ENCODE data around the gene FNDC3A. TPM values are rescaled to one million over a fixed set of nuclear protein-coding genes. Genes with fewer than 3 reads are reported as not detected.

FNDC3A gene
- total and polyA plus RNA-seq, 2 donors from 2014 or later: 12.5 to 67.8 TPM

GRCh38 chr13:49184621-49185020 lies 208.9 kb downstream of the FNDC3A start:
- no peak for DNase-seq
- H3K27ac ChIP-seq (ENCODE audit: low read depth in 2 of 2, low read length in 2 of 2): no peak overlapping the region
- intact Hi-C loops (cut with DNase I): no loop called here
- peaks cover 4 to 40% (median 13%) of the 10 kb centered on the region in 3 donors for H3K36me3 ChIP-seq (ENCODE audit: control insufficient read depth in 2 of 3, insufficient read depth in 3 of 3, low read length in 3 of 3)
- no peaks in the 10 kb centered on the region for H3K4me1 ChIP-seq (ENCODE audit: control insufficient read depth in 2 of 3, insufficient read depth in 2 of 3, low read depth in 1 of 3, low read length in 3 of 3)
- no peak overlapping the region for H3K9ac ChIP-seq (ENCODE audit: low read length in 3 of 3)
- H3K4me3 ChIP-seq (ENCODE audit: low read length in 3 of 3): no peak overlapping the region
- TF ChIP-seq CTCF (IDR thresholded peaks at IDR 0.05; ENCODE audit: borderline replicate concordance, extremely low read depth, insufficient read depth): no peak
- H3K9me3 ChIP-seq (ENCODE audit: control insufficient read depth in 2 of 3, insufficient read depth in 1 of 3, low read length in 3 of 3): no peaks in the 10 kb centered on the region
- no peaks in the 10 kb centered on the region for H3K27me3 ChIP-seq (ENCODE audit: control insufficient read depth, insufficient read depth, low read length)
- no peak for FAIRE-seq

- FAIRE-seq (no peak), DNase-seq (no peak)
- Histone ChIP-seq H3K27me3 (ENCODE audit: control insufficient read depth, insufficient read depth, low read length) (no peaks in the 10 kb centered on the region), H3K36me3 (ENCODE audit: control insufficient read depth in 2 of 3, insufficient read depth in 3 of 3, low read length in 3 of 3) (peaks cover 4 to 35% (median 13%) of the 10 kb centered on the region in 3 donors), H3K9ac (ENCODE audit: low read length in 3 of 3) (no peak overlapping the region), H3K4me1 (ENCODE audit: control insufficient read depth in 2 of 3, insufficient read depth in 2 of 3, low read depth in 1 of 3, low read length in 3 of 3) (no peaks in the 10 kb centered on the region), H3K4me3 (ENCODE audit: low read length in 3 of 3) (no peak overlapping the region), H3K27ac (ENCODE audit: low read depth in 2 of 2, low read length in 2 of 2) (no peak overlapping the region), H3K9me3 (ENCODE audit: control insufficient read depth in 2 of 3, insufficient read depth in 1 of 3, low read length in 3 of 3) (no peaks in the 10 kb centered on the region)
- intact Hi-C loops (cut with DNase I): no loop called here
- TF ChIP-seq CTCF (IDR thresholded peaks at IDR 0.05; ENCODE audit: borderline replicate concordance, extremely low read depth, insufficient read depth): no peak
Observed at GRCh38 chr13:49185264-49185663, 209.6 kb downstream of the FNDC3A start.

- intact Hi-C loops (cut with DNase I): no loop called here
- H3K4me1 ChIP-seq (ENCODE audit: control insufficient read depth in 2 of 3, insufficient read depth in 2 of 3, low read depth in 1 of 3, low read length in 3 of 3): no peaks in the 10 kb centered on the region
- no peak overlapping the region for H3K9ac ChIP-seq (ENCODE audit: low read length in 3 of 3)
- no peak overlapping the region for H3K27ac ChIP-seq (ENCODE audit: low read depth in 2 of 2, low read length in 2 of 2)
- no peak overlapping the region for H3K4me3 ChIP-seq (ENCODE audit: low read length in 3 of 3)
- DNase-seq: no peak
- H3K9me3 ChIP-seq (ENCODE audit: control insufficient read depth in 2 of 3, insufficient read depth in 1 of 3, low read length in 3 of 3): no peaks in the 10 kb centered on the region
- no peak for TF ChIP-seq CTCF (IDR thresholded peaks at IDR 0.05; ENCODE audit: borderline replicate concordance, extremely low read depth, insufficient read depth)
- FAIRE-seq: no peak
- peaks cover 7 to 48% (median 21%) of the 10 kb centered on the region in 3 donors for H3K36me3 ChIP-seq (ENCODE audit: control insufficient read depth in 2 of 3, insufficient read depth in 3 of 3, low read length in 3 of 3)
- H3K27me3 ChIP-seq (ENCODE audit: control insufficient read depth, insufficient read depth, low read length): no peaks in the 10 kb centered on the region
Observed at GRCh38 chr13:49190901-49191300, 215.2 kb downstream of the FNDC3A start.

GRCh38 chr13:49206641-49207040 lies 230.9 kb downstream of the FNDC3A start:
- Histone ChIP-seq H3K9me3 (ENCODE audit: control insufficient read depth in 2 of 3, insufficient read depth in 1 of 3, low read length in 3 of 3) (no peaks in the 10 kb centered on the region), H3K36me3 (ENCODE audit: control insufficient read depth in 2 of 3, insufficient read depth in 3 of 3, low read length in 3 of 3) (peaks cover 6 to 38% (median 18%) of the 10 kb centered on the region in 3 donors), H3K27me3 (ENCODE audit: control insufficient read depth, insufficient read depth, low read length) (no peaks in the 10 kb centered on the region), H3K27ac (ENCODE audit: low read depth in 2 of 2, low read length in 2 of 2) (no peak overlapping the region), H3K9ac (ENCODE audit: low read length in 3 of 3) (no peak overlapping the region), H3K4me3 (ENCODE audit: low read length in 3 of 3) (no peak overlapping the region), H3K4me1 (ENCODE audit: control insufficient read depth in 2 of 3, insufficient read depth in 2 of 3, low read depth in 1 of 3, low read length in 3 of 3) (no peaks in the 10 kb centered on the region)
- TF ChIP-seq CTCF (IDR thresholded peaks at IDR 0.05; ENCODE audit: borderline replicate concordance, extremely low read depth, insufficient read depth): no peak
- DNase-seq (no peak), FAIRE-seq (no peak)
- intact Hi-C loops (cut with DNase I): no loop called here
